GM12878 (cell line): ENCODE results near the gene STX16. TPM values are rescaled to one million over a fixed set of nuclear protein-coding genes. Genes with fewer than 3 reads are reported as not detected.

Experiments used
- ATAC-seq: fragments of 200-7000 bp; cut with Tn5 transposase; 3 replicates; pipeline ENCODE4 v1.9.1; 2020; ENCODE audit warnings: mild to moderate bottlenecking, moderate library complexity
- BruUV-seq: library from RNA; stranded (reverse); fragments of 400-500 nt; replicated peaks from 2 replicates; lab custom pipeline; 2021; lab: Mats Ljungman, UMichigan
- CTCF ChIA-PET: fragments of 300-600 bp; sonication (Branson Sonifier 250); formaldehyde crosslinking; extraction: SDS; loops from one replicate; lab custom pipeline; 2021; ENCODE audit warnings: inconsistent platforms; lab: Yijun Ruan, JAX
- POLR2A ChIA-PET: fragments of 350-600 bp; formaldehyde crosslinking; extraction: SDS; loops from one replicate; lab custom pipeline; 2021; ENCODE audit warnings: inconsistent platforms; lab: Charles Lee
- RAD21 ChIA-PET: fragments of 300-600 bp; sonication (Branson Sonifier 250); formaldehyde crosslinking; loops from one replicate; lab custom pipeline; 2023; ENCODE audit warnings: antibody characterized with exemption; ENCODE audit not compliant: unreplicated experiment; lab: Charles Lee
- SMC1A ChIA-PET: fragments of 300-600 bp; sonication (Branson Sonifier 250); formaldehyde crosslinking; loops from one replicate; lab custom pipeline; 2023; ENCODE audit not compliant: unreplicated experiment, uncharacterized antibody; lab: Charles Lee
- DNase-seq: peaks from one replicate; pipeline ENCODE4 v3.0.0-alpha.2; 2011; ENCODE audit warnings: low read depth, low spot score
- FAIRE-seq: peaks from 3 replicates; lab custom pipeline; 2011; peaks lifted over from hg19 to GRCh38; lab: Jason Lieb, UNC
- H2AFZ ChIP-seq: 2 replicates; pipeline ENCODE4 v1.6.0; 2011; ENCODE audit warnings: low read depth, low read length, control low read depth; ENCODE audit not compliant: control insufficient read depth
- H3K27ac ChIP-seq: 2 replicates; pipeline ENCODE4 v1.5.1; 2011; ENCODE audit warnings: control low read depth; ENCODE audit not compliant: control insufficient read depth, insufficient read depth
- H3K27me3 ChIP-seq, 2 experiments: replicated peaks in 1 of 2; 2 replicates each; pipeline versions ENCODE4 v1.6.0 to v1.6.1; 2011; ENCODE audit warnings: low read length in 1 of 2; ENCODE audit not compliant: control insufficient read depth in 2 of 2, insufficient read depth in 2 of 2
- H3K36me3 ChIP-seq, 2 experiments: 2 replicates each; pipeline ENCODE4 v1.5.1; 2011; ENCODE audit warnings: low read length in 1 of 2; ENCODE audit not compliant: control insufficient read depth in 2 of 2, insufficient read depth in 2 of 2
- H3K4me1 ChIP-seq: 2 replicates; pipeline ENCODE4 v1.6.1; 2011; ENCODE audit warnings: mild to moderate bottlenecking, low read length, moderate library complexity, mixed read lengths; ENCODE audit not compliant: control insufficient read depth, insufficient read depth
- H3K4me2 ChIP-seq: 2 replicates; pipeline ENCODE4 v1.6.0; 2011; ENCODE audit warnings: control low read depth; ENCODE audit not compliant: control insufficient read depth, insufficient read depth
- H3K4me3 ChIP-seq: fragments of 200-600 bp; sonication (generic); 2 replicates; pipeline ENCODE4 v1.5.1; 2016
- H3K79me2 ChIP-seq: 2 replicates; pipeline ENCODE4 v1.6.0; 2011; ENCODE audit warnings: low read length; ENCODE audit not compliant: control insufficient read depth, insufficient read depth
- H3K9ac ChIP-seq: 2 replicates; pipeline ENCODE4 v1.8.0; 2011; ENCODE audit warnings: low read length, control low read depth, mixed read lengths; ENCODE audit not compliant: control insufficient read depth, insufficient read depth
- H3K9me3 ChIP-seq: replicated peaks from 3 replicates; pipeline ENCODE4 v1.5.1; 2011; ENCODE audit warnings: mild to moderate bottlenecking, low read length; ENCODE audit not compliant: control insufficient read depth, insufficient read depth
- H4K20me1 ChIP-seq: 2 replicates; pipeline ENCODE4 v1.6.0; 2011; ENCODE audit not compliant: control insufficient read depth, insufficient read depth
- IRF5 ChIP-seq: fragments of 450-650 bp; IDR thresholded peaks from 2 replicates; pipeline ENCODE4 v1.6.1; 2017; ENCODE audit warnings: borderline replicate concordance
- MTA2 ChIP-seq: fragments of 450-650 bp; IDR thresholded peaks from 2 replicates; pipeline ENCODE4 v1.6.1; 2016; ENCODE audit warnings: low read depth, mild to moderate bottlenecking, moderate library complexity
- PAX8 ChIP-seq: fragments of 450-650 bp; IDR thresholded peaks from 2 replicates; pipeline ENCODE4 v1.6.1; 2017; ENCODE audit warnings: mild to moderate bottlenecking, moderate library complexity
- POU2F2 ChIP-seq: IDR thresholded peaks from 3 replicates; pipeline ENCODE4 v1.6.1; 2011; ENCODE audit warnings: low read depth, mild to moderate bottlenecking, low read length, borderline replicate concordance
- RAD51 ChIP-seq: fragments of 450-650 bp; IDR thresholded peaks from 2 replicates; pipeline ENCODE4 v1.6.1; 2016; ENCODE audit warnings: moderate library complexity, mild to moderate bottlenecking, inconsistent platforms
- RFX5 ChIP-seq: IDR thresholded peaks from 2 replicates; pipeline ENCODE4 v1.6.1; 2011; ENCODE audit warnings: low read depth, low read length, improper control_type of control experiment
- WGBS: methylation state at CpG from one replicate; pipeline ENCODE4 v1.1.6; 2016; ENCODE audit warnings: low lambda C conversion rate; ENCODE audit not compliant: insufficient replicate concordance, insufficient coverage; ENCODE audit errors: missing lambda C conversion rate; 5-methylcytosine and 5-hydroxymethylcytosine counted together
- in situ Hi-C: fragments of 300-500 bp; cut with MboI; formaldehyde crosslinking; loops from 9 replicates; pipeline ENCODE4 v1.14.3; 2018; ENCODE audit warnings: mixed read lengths
- intact Hi-C: fragments of 100-400 bp; cut with micrococcal nuclease; formaldehyde crosslinking; loops from one replicate; pipeline ENCODE4 v1.14.2; 2022; ENCODE audit not compliant: unreplicated experiment
- polyA plus RNA-seq, 11 experiments: library from polyadenylated mRNA; depleted of rRNA in 4 of 11; unstranded in 6 of 11; stranded (reverse) in 5 of 11; fragments of >200 nt; fragmentation: Nextera tagmentation in 4 of 11; fragmentation: Illumina TruSeq in 1 of 11; extraction: Ambion mirVana in 4 of 11; extraction: Trizol in 1 of 11; gene quantifications; 1 replicate in 1 of 11; 2 replicates in 10 of 11; pipeline versions ENCODE4 v1.2.1 to v1.2.3, GENCODE V29; 2011 to 2016; ENCODE audit warnings: inconsistent platforms in 2 of 11, missing spikeins in 2 of 11, low read depth in 1 of 11
- total RNA-seq, 4 experiments: library from RNA; depleted of rRNA in 3 of 4; stranded (reverse); fragments of >200 nt in 3 of 4; fragmentation: Illumina TruSeq in 1 of 4; extraction: Trizol in 1 of 4; gene quantifications; 2 replicates each; pipeline versions ENCODE4 v1.2.1 to v1.2.3, GENCODE V29; 2013 to 2021
- TF ChIP-seq, protein P1 (sequence below): IDR thresholded peaks from 2 replicates; pipeline ENCODE4 v1.6.1; 2011; ENCODE audit warnings: low read depth, low read length, improper control_type of control experiment, borderline replicate concordance
- TF ChIP-seq, protein P2 (sequence below): fragments of 450-650 bp; IDR thresholded peaks from 2 replicates; pipeline ENCODE4 v1.6.1; 2017; ENCODE audit warnings: antibody characterized with exemption, mild to moderate bottlenecking, moderate library complexity

STX16 gene
- total and polyA plus RNA-seq, 10 of the 15 experiments (the other 5 are each of a cell fraction or from before 2014, with no cell fraction given) = 6.3 to 68.4 (median 35.8) TPM

- 0 out of 2 replicates have a peak overlapping the region, but pooled peaks have one; percentile 14 for H3K4me3 ChIP-seq
- POLR2A ChIA-PET = interaction anchor here (0.7 kb wide), 1 partner anchor 374 kb away, joined by 3 read pairs; no protein-coding TSS in a partner anchor
Measured at GRCh38 chr20:58654337-58654736, 3.3 kb downstream of the STX16 start.

DNA sequence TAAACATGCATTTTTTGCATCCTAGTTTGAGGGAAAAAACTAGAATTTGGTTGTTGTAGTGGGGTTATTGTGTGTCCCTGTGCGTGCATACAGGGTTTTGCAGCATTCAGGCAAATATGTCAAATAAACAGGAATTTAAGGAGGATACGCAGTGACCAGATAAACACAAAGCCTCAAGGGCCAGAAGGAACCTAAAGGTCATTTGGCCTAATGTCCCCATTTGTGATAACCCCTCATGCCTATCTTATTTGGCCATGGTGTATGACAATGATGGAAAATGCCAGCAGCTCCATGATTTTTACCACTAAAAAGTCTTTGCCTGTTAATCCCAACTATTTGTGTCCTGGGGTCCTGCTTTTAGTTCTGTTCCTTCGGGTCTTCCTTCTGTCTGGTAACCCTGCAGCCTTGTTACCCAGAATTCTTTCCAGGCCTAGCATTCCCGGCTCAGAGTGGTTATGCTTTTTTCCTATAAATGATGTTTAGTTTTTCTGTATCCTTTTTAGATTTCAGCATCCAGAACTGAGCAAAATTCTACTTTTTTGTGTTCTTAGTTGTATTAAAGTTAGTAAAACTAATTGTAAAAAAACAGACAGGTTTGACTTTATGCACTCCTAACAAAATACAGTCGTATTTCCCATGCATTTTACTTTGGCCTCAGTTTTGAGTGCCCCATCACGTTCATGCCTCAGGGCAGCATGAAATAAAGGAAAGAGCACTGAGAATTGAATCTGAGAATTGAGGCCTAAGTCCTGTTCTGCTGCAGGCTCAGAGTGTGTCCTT is 4.4 kb downstream of the STX16 start:
- POLR2A ChIA-PET = interaction anchor here (0.5 to 1.2 kb wide), 3 partner anchors 11 to 404 kb away, joined by 3 read pairs; no protein-coding TSS in a partner anchor
- Histone ChIP-seq H3K27ac (peak overlapping the region; percentile 43; the same call in 1 of the 2 replicates), H2AFZ (no peak overlapping the region), H3K79me2 (peaks cover 96% of the 10 kb centered on the region), H3K36me3 (peaks cover 0 to 13% of the 10 kb centered on the region in 2 experiments; a peak in 2 of 4 replicates), H3K9me3 (no peaks in the 10 kb centered on the region), H3K9ac (peak overlapping the region; percentile 46), H3K4me3 (peak overlapping the region; percentile 53), H3K4me1 (peaks cover 8% of the 10 kb centered on the region), H3K4me2 (peak overlapping the region; percentile 83), H3K27me3 (no peaks in the 10 kb centered on the region), H4K20me1 (no peaks in the 10 kb centered on the region)
- intact Hi-C loops (loop anchor here (10.0 kb wide), 3 partner anchors 329 to 379 kb away; partner anchors contain the start of genes ATP5F1E, NELFCD and RAB22A), in situ Hi-C loops (loop anchor here (10.0 to 25.0 kb wide), 3 partner anchors 261 to 1268 kb away; partner anchors contain the start of genes PRELID3B and RBM38)
- DNase-seq (no peak), ATAC-seq (no peak), FAIRE-seq (no peak)
- SMC1A ChIA-PET = interaction anchor here (0.6 to 3.1 kb wide), 7 partner anchors 9 to 420 kb away, joined by 3 to 17 read pairs (median 3); no protein-coding TSS in a partner anchor
- CTCF ChIA-PET = interaction anchor here (1.0 to 2.0 kb wide), 5 partner anchors 8 to 418 kb away, joined by 3 to 7 read pairs (median 5); no protein-coding TSS in a partner anchor
- 81% methylated on average over 6 of the region's 6 CpGs for WGBS
- RAD21 ChIA-PET = interaction anchor here (1.1 kb wide), 1 partner anchor 197 kb away, joined by 3 read pairs; no protein-coding TSS in a partner anchor
- BruUV-seq = no TSS peak
- TF ChIP-seq POU2F2 (no peak), RFX5 (no peak), IRF5 (no peak), RAD51 (no peak), MTA2 (no peak)
- TF ChIP-seq, protein P1, sequence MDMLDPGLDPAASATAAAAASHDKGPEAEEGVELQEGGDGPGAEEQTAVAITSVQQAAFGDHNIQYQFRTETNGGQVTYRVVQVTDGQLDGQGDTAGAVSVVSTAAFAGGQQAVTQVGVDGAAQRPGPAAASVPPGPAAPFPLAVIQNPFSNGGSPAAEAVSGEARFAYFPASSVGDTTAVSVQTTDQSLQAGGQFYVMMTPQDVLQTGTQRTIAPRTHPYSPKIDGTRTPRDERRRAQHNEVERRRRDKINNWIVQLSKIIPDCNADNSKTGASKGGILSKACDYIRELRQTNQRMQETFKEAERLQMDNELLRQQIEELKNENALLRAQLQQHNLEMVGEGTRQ = no peak
- TF ChIP-seq, protein P2, sequence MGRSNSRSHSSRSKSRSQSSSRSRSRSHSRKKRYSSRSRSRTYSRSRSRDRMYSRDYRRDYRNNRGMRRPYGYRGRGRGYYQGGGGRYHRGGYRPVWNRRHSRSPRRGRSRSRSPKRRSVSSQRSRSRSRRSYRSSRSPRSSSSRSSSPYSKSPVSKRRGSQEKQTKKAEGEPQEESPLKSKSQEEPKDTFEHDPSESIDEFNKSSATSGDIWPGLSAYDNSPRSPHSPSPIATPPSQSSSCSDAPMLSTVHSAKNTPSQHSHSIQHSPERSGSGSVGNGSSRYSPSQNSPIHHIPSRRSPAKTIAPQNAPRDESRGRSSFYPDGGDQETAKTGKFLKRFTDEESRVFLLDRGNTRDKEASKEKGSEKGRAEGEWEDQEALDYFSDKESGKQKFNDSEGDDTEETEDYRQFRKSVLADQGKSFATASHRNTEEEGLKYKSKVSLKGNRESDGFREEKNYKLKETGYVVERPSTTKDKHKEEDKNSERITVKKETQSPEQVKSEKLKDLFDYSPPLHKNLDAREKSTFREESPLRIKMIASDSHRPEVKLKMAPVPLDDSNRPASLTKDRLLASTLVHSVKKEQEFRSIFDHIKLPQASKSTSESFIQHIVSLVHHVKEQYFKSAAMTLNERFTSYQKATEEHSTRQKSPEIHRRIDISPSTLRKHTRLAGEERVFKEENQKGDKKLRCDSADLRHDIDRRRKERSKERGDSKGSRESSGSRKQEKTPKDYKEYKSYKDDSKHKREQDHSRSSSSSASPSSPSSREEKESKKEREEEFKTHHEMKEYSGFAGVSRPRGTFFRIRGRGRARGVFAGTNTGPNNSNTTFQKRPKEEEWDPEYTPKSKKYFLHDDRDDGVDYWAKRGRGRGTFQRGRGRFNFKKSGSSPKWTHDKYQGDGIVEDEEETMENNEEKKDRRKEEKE = no peak

More at GRCh38 chr20:58654337-58654736, 3.3 kb downstream of the STX16 start:
- in situ Hi-C loops (loop anchor here (10.0 to 25.0 kb wide), 3 partner anchors 260 to 1267 kb away; partner anchors contain the start of genes PRELID3B and RBM38), intact Hi-C loops (loop anchor here (5.0 to 10.0 kb wide), 5 partner anchors 38 to 380 kb away; partner anchors contain the start of genes ATP5F1E, GNAS, GNAS-AS1 and NELFCD)
- no peak for DNase-seq
- Histone ChIP-seq H3K27me3 (no peaks in the 10 kb centered on the region), H3K36me3 (peaks cover 0 to 8% of the 10 kb centered on the region in 2 experiments; a peak in 2 of 4 replicates), H3K9ac (no peak overlapping the region), H3K4me2 (peak overlapping the region; percentile 49; the same call in 1 of the 2 replicates), H4K20me1 (no peaks in the 10 kb centered on the region), H3K4me1 (peaks cover 5% of the 10 kb centered on the region), H2AFZ (no peak overlapping the region), H3K79me2 (peaks cover 84% of the 10 kb centered on the region), H3K9me3 (no peaks in the 10 kb centered on the region), H3K27ac (no peak overlapping the region)
- 91% methylated on average over 4 of the region's 4 CpGs for WGBS
- no peak for ATAC-seq
- ChIA-PET RAD21 (interaction anchor here (0.5 to 1.3 kb wide), 2 partner anchors 195 to 327 kb away, joined by 3 to 5 read pairs; no protein-coding TSS in a partner anchor), SMC1A (interaction anchor here (1.2 to 1.3 kb wide), 2 partner anchors 10 to 15 kb away, joined by 3 read pairs; no protein-coding TSS in a partner anchor), CTCF (interaction anchor here (1.1 kb wide), 1 partner anchor 15 kb away, joined by 4 read pairs; no protein-coding TSS in a partner anchor)
- no peak for FAIRE-seq
- no peak for TF ChIP-seq PAX8
- no TSS peak for BruUV-seq
